EL (cell line): ENCODE results near the gene ARHGAP24.
A peak's percentile ranks its signal among the peaks of the same experiment; 100 is the strongest.
"Not testable (repeated sequence)": the region's sequence is repeated elsewhere in the genome, so short reads cannot be mapped to it uniquely, and the experiment has no call there.

Experiments used
- DNase-seq: peaks from one replicate; pipeline ENCODE4 v3.0.0-alpha.2; 2016

The ARHGAP24 gene

DNA sequence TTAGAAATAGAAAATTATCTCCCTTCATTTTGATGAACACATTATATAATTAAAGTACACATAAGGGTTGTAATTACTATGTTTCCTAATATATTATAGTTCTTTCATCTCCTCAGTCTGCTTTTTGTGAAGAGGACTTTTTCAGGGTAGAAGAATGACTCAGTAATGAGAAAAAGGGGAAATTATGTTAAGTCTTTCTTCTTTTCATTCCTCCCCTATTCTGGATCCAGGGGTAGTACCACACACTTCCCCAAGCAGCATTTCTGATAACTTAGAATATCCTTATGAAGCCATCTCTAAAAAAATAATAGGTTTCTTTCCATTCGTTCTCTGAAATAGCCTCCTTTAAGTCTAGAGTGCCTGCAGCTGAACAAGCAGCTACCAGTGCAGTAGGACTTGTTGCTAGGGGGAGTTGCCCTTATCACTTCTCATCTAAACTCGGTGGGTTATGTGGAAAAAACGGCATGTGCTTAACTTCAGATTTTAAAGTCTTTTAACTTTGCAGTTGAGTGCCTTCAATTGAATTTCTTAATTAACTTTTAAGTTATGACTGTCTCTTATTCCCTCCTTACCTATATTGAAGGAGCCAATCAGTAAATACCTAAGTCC is 184.8 kb downstream of the ARHGAP24 start:
- DNase-seq = no peak

DNA sequence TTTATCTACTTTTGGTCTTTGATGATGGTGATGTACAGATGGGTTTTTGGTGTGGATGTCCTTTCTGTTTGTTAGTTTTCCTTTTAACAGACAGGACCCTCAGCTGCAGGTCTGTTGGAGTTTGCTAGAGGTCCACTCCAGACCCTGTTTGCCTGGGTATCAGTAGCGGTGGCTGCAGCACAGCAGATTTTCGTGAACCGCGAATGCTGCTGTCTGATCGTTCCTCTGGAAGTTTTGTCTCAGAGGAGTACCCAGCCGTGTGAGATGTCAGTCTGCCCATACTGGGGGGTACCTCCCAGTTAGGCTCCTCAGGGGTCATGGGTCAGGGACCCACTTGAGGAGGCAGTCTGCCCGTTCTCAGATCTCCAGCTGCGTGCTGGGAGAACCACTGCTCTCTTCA is 191.7 kb downstream of the ARHGAP24 start:
- DNase-seq = not testable (repeated sequence)

DNA sequence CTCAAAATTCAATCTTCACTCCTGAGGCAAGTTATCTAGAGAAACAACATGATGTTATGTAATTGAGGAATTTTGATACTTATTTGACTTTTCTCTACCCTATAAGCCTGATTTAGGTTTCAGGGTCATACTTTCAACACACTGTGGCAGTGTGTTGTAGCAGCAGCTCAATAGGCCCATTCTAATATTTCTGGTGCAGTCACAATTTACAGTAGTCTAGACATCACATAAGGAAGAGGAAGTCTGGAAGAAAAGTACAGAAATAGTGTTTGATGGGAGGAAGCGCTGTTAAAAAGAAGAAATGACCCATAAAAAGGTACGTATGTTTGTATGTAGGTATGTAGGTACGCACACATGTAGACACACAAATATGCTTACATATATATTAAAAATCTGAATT is 194.3 kb downstream of the ARHGAP24 start:
- DNase-seq = no peak

DNA sequence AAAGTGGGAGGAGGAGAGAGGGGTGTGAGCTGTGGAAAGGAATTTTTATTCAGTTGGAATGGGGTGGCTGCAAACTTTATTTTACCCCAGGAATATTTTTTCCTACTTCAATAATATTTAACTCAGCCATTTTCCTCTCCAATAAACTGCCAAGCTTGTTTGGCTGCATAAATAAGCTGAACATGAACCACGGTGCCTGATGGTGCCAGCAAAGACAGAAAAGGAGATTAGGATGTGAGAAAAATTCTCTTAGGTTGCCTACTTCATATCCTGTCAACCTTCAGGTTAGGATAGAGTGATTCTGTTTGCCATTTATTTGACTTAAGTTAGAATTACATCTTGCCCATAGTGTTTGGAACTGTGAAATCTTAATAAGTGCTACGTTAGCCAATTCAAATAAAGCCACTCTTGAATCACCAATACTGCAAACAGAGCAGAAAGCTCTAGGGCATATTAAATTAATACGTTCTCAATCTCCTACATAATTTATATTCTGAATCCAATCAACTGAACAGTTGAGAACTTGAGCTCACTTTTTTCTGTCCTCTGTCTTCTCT is 195.1 kb downstream of the ARHGAP24 start:
- DNase-seq = no peak

DNA sequence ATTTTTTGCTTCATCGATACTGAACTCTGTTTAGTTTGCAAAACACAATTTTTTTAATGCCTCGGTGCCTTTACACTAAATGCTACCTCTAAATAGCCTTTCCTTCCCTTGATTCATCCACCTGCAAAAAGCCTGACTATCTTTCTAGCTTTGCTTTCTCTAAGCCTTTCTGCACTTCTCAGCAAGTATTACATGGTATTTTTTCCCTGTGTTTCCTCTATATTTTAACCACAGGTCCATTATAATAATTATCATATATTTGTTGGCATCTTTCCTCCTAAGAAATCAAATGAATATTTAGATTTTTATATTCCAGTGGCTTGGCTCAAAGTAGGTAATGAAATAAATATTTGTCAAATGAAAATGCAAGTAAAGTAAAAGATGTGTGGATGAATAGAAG is 196.2 kb downstream of the ARHGAP24 start:
- DNase-seq = no peak

DNA sequence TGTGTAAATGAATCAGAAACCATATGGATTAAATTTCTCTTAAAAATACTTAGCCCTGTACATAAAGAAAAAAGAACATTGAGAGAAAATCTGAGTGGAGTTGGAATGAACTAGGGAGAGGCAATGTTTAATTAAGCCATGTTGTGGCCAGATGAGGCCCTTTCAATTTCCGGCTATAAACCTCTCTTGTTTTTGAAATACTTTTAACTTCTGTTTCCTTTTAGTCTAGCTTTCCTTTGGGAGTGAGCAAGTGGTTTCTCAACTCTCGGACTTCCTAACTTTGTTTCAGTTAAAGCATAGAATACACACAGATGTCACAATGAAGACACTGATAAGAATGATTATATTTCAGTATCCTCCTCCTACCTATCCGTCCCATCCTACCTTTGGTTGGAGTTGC is 197.2 kb downstream of the ARHGAP24 start:
- DNase-seq = no peak

DNA sequence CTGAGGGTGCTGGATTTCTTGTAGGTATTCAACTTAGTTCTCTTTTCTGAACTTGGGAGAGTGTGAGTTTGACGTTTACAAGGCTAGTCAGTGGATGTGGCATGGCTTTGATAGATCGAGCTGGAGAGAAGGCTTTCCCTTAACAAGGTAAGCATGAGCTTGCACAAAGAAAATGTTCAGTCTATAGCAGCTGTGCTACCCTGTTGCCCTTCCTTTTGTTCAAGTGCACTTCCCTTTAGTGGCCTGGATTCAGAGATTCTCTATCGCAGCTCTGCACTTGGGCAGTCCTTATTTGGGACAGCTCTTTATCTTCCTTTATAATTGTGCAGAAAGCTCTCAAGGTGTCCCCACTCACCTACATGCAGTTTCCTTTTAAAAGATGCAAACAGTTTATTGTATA is 198.0 kb downstream of the ARHGAP24 start:
- DNase-seq = no peak

DNA sequence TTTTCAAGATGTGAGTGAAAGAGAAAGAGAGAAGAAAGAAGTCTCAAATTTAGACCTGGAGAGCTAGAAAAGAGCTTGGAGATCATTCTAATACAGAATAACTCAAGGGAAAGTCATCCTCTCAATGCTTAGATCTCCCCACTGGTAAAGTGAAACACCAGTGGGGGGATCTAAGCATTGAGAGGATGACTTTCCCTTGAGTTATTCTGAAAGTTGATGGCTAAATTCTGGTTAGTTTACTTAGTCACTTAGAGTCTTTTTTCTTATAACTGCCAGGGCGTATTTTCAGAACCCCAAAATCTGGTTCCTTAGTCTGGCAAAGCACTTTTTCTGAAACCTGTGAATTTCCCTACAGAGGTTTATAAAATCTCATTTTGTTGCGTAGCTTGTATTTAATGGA is 198.6 kb downstream of the ARHGAP24 start:
- DNase-seq = no peak

DNA sequence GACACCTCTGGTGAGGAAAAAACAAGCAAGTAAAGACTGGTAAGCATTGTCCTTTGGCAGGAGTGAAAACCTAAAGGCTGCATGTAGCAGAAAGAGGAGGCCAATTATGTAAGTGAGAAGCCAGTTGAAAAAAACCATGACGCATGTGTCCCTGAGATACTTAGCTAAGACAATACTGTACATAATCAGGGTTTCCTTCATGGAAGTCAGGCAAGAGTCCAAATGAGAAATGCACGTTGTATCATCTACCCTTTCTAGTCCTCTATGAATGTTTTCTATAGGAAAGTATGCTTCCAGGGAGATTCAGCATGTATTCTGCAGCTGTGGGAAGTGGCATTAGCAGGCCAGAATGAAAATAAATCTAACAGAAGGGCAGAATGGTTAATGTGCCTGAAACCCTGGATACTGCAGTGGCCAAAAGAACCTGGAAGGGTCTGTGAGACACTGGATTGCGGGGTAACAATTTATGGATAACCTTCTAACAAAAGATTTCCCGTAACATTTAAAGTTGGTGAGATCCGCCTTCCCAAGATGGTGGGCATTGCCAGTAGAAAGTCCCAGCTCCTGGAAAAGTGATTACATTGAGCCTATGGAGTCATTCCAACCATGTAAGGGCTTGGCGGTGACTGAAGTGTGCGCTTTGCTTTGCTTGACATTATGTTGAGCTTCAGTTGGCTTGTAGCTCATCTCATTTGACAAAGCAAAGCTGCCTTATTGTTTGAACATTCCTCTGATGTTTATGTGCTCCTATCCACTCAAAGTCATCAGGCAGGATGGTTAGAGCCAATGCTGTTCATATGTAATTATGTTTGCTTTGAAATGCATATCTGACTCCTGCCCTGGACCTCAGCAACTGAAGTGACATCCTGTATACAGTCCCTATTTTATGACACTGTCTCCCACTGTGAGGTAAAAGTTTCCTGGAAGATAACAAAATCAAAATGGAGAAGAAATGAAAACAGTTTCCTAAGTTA is 200.4 kb downstream of the ARHGAP24 start:
- no peak for DNase-seq

DNA sequence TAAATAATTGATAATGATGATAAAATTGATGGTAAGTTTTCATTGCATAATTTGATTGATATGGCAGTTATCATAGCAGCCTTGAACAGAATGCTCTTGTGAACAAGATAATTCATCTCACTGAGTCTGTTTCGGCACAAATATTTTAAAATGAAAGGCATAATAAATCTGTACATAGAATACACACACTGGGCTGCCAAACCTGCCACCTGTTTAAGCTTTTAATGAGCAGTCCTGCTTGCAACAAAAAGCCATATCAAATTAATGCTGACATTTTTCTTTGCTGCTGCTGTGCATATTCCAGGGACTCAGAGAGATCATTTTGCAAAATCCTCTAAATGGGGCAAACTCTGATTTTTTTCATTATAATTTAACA is 201.1 kb downstream of the ARHGAP24 start:
- no peak for DNase-seq

DNA sequence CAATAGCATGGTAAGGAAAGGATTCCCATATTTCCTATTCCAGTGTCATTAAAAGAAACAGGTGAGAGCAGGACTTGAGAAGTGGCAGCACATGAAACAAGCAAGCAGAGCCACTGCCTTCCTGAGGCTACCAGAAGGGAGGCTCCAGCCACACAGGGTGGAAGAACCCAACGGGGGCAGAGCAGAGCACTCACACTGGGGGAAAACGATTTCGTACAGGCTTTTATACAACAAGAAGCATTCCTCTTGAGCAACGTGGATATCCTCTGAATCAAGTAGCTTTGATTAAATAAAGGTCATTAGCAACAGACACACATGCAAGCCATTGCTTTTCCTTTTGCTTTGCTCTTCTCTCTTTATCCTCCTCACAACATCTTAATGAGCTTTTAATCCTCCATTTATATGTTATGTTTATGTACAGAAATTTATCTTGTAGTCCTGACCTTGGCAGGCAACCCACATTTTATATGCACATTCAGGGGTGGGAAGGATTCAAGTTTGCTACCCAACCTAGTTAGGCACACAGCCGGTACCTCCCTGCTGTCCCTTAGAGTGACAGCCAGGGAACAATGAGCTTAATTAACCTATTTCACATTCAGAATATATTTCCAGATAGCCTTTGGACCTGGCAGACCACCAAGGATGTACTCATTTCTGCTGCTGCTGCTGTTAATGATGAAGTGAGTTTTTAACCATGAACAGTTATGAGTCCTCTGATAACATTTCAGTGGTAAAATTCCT is 202.1 kb downstream of the ARHGAP24 start:
- DNase-seq = peak; percentile 4

DNA sequence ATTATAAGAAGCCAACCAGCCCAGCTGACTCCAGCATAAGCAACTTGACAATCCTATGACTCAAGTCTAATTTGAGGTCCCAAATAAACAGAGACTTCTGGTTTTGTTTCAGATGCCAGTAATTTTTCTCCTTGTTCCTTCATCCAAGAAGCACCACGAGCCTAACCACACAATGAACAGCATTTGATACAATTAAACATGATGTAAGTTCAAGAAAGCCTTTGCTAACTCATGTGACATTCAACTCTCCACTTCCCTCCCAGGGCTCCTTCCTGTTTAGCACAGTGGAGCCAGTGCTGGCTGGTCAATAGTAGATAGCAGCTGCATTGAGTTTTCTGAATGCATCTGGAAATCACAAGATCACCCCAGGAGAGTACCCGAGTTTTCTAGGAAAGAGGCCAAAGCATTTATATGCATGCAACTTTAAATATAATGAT is 206.3 kb downstream of the ARHGAP24 start:
- peak; percentile 74 for DNase-seq

DNA sequence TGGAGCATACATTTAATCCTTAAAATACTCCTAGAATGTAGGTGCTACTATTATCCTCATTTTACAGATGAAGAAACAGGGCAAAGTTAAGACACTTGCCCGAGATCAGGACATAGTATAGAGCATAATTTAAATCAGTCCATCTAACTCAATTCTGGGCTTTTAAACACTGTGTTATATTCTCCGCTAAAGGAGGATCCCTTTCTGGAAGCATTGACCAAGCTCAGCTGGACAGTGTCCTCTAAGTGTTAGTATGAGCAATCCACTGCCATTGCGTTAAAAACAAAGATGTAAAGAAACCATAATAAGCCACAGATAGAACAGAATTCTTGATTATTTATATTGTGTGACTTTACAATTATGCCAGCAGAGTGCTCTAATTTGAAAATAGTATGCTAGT is 207.0 kb downstream of the ARHGAP24 start:
- no peak for DNase-seq

DNA sequence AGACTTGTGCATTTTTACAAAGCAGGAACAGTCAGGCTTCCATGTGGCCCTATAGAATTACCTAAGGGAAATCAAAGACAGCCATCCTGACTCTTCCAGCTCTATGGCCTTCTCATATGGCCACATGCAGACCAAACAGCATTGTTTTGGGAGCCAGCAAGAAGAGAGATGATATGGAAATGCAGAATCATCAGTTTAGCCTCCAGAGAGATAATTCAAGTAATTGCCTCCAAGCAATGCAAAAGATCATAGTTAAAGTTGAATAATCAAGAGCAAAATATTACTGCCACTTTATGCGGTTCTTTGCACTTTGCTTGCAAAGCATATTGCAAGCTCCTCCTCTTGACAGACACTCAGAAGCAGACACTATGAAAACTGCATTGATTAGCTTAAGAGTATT is 207.4 kb downstream of the ARHGAP24 start:
- no peak for DNase-seq

DNA sequence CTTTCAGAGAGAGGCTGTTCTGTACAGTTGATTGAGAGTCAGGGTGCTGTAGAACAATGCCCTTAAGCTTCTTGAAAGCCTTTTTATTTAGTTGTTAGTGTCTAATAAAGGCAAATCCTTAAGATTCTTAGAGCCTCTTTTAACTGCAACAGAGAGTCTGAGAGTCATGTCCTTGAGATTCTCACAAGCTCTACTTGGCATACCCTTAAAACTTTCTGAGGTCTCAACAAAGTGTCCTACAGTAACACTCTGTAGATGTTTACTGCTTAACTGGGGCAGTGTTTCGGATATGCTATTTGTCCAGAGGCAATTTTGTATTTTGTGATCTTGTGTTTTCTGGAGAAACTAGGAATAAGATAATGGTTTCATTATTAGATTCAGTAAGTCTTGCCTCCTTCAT is 209.7 kb downstream of the ARHGAP24 start:
- no peak for DNase-seq

DNA sequence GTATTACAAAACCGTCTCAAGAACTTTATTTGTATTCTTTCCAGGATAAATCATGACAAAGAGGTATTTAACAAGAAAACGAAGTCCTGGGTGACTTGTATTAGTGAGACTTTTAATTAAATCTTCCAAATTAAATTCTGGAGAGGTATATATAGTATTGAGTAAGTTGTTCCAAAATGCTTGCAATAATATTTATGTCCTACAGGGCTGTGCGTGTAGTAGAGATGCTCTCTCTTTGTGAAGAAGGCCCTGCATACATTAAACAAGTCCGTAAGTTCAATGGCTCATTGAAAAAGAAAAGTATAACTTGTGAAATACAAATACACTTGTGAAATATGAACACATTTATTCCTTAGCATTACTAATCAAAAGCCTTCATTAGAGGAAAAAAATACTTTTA is 211.4 kb downstream of the ARHGAP24 start:
- DNase-seq = no peak

DNA sequence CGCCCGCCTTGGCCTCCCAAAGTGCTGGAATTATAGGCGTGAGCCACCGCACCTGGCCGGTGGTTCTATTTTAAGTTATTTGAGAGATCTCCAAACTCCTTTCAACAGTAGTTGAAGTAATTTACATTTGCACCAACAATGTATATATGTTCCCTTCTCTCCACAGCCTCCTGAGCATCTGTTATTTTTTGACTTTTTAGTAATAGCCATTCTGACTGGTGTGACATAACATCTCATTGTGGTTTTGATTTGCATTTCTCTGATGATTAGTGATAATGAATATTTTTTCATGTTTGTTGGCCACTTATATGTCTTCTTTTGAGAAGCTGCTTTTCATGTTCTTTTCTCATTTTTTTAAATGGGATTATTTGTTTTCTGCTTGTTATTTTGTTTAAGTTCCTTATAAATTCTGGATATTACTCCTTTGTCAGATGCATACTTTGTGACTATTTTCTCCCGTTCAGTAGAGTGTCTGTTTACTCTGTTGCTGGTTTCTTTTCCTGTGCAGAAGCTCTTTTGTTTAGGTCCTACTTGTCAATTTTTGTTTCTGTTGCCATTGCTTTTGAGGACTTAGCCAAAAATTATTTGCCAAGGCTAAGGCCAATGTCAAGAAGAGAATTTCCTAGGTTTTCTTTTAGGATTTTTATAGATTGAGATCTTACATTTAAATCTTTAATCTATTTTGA is 213.2 kb downstream of the ARHGAP24 start:
- DNase-seq = no peak

DNA sequence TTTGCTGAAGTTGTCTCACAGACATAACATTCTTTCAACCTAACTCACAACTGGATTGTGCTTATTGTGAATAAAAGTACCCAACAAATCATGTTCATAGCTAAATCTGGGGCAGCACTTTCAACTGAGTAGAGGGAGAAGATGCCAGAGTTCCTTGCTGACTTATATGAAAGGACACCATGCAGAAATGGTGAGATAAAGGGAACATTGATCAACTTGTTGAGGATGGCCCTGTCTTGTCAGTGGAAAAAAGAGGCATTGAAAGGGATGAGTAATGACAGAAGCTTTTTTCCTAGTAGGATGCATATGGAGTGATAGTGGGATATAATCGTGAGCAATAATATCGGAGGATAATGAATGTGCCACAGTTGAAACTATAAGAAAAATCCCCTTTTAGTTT is 221.7 kb downstream of the ARHGAP24 start:
- no peak for DNase-seq

DNA sequence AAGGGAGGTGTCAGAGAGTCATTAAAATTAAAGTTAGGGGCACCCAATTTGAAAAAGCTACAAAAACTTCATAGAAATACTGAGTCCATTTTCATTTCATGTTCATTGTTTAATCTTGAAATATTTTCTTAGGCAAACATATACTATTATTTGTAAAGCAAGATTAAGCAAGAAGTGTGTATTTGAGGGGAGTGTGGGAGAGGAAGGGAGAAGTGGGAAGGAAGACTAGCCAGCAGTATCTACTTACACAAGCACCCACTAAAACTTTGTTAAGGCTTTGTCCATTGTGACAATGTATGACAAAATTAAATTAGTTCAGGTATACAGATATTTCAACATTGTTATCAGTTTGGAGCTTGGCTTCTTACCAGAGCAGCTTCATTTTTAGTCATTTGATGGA is 222.9 kb downstream of the ARHGAP24 start:
- DNase-seq = no peak

DNA sequence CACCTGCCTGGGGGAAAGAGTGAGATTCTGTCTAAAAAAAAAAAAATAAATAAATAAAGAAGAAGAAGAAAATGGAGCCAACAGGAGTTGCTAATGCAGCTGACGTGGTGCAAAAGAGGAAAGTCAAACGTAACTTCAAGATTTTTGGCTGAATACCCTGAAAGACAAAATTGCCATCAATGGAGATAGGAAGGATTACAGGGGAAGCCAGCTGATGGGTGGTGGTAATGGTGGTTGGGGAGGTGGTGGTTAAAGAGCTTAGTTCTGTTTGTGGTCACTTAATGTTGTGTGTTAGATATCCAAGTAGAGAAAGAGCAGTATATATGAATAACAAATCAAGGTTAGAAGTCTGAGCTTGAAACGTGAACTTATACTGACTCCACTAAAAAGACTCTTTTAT is 225.4 kb downstream of the ARHGAP24 start:
- no peak for DNase-seq

DNA sequence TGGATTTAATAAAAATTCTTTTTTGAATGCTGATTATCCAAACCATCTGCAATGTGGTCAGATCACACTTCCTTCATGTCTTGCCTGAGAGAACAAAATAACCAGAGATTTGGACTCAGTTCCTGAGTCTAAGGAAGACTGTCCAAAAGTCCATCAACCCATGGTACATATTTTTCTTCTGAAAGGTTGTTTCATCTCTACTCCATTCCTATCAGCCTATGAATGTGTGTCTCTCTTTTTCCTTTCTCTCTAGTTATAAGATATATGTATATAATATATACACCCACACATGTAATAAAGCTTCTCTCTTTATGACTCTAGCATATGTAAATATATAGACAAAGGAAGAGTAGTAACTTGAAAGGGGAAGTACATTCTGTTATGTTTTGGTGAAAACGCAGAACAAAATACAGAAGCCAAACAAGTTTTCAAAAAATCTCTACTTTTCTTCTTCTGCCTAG is 226.9 kb downstream of the ARHGAP24 start:
- DNase-seq = no peak

DNA sequence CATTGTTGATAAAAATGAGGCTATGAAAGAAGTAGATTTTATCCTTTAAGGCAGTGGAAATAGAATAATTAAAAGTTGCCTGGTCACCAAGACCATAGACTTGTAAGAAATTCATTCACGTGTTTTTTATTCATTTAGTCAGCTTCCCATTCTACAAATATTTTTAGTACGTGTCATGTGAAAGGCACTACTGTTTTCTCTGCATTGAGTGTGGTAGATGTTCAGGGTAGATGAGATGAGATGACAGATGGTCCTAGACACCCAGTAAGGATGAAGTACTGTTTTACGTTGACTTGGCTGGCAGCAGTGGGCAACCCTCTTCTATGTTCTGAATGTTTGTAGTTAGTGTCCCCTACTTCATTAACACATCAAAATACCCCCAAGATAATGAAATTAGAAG is 228.1 kb downstream of the ARHGAP24 start:
- peak; percentile 30 for DNase-seq

DNA sequence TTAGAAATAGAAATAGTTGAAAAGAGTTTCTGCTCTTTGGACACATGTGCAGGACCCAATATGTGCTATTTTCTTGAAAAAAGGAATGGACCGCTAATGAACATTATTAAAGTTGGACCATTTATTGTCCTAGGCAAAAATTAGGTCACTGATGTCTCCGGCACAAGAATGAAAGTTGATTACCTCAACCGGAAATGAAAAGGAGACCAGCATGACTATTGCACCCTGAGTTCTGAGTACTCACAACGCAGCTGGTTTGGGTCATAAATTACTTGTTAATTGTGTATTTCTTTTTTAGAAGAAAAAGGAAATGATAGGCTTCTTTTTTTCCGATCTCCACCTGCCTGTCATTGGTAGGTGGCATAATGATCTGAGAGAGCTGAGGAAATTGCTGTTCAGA is 232.7 kb downstream of the ARHGAP24 start:
- DNase-seq = no peak
